Mucosa of descending colon (tissue), 3 donors: ENCODE data around the gene OR5B21. TPM values are rescaled to one million over a fixed set of nuclear protein-coding genes. Genes with fewer than 3 reads are reported as not detected.

Source experiments
- ATAC-seq: fragments of 200-7000 bp; cut with Tn5 transposase; one replicate; pipeline ENCODE4 v1.9.1; 2020; ENCODE audit warnings: mild to moderate bottlenecking, moderate library complexity
- DNase-seq, 3 donors: peaks; one replicate each; pipeline ENCODE4 v3.0.0-alpha.2; 2020
- H3K36me3 ChIP-seq: fragments of 200-600 bp; one replicate; pipeline ENCODE4 v1.8.0; 2021; ENCODE audit warnings: low read depth, mild to moderate bottlenecking
- H3K4me1 ChIP-seq: fragments of 200-600 bp; one replicate; pipeline ENCODE4 v1.8.0; 2021; ENCODE audit warnings: low read depth, mild to moderate bottlenecking
- H3K4me3 ChIP-seq: fragments of 200-600 bp; one replicate; pipeline ENCODE4 v1.8.0; 2021; ENCODE audit warnings: mild to moderate bottlenecking
- H3K9me3 ChIP-seq: fragments of 200-600 bp; one replicate; pipeline ENCODE4 v1.8.0; 2021; ENCODE audit warnings: mild to moderate bottlenecking
- intact Hi-C, 2 donors: fragments of 100-400 bp; cut with DNase I in 1 of 2; cut with micrococcal nuclease in 1 of 2; formaldehyde crosslinking; loops; one replicate each; pipeline versions ENCODE4 v1.11.0 to v1.11.1; 2022; cut with DNase I, micrococcal nuclease
- total RNA-seq, 3 donors: library from RNA; stranded (reverse); fragmentation: NEBNext Ultra II Directional in 2 of 3; extraction: Animal tissue kit (Norgen Biotek cat#: 25700) in 2 of 3; gene quantifications; one replicate each; pipeline versions ENCODE4 v1.2.1 to v1.2.4, GENCODE V29; 2021 to 2023
- TF ChIP-seq, protein P1 (sequence below): fragments of 200-600 bp; IDR thresholded peaks from one replicate; pipeline ENCODE4 v1.8.0; 2022; ENCODE audit warnings: antibody characterized with exemption, mild to moderate bottlenecking
- donor health status: DM: no; HTN: no; CAD: no; lungs with moderate emphysema.
- donor health status: DM: no; HTN: no; CAD: no.
- donor health status: DM: no; HTN: yes; CAD: no.

OR5B21 gene
- total RNA-seq, 3 donors from 2014 or later: not detected

DNA sequence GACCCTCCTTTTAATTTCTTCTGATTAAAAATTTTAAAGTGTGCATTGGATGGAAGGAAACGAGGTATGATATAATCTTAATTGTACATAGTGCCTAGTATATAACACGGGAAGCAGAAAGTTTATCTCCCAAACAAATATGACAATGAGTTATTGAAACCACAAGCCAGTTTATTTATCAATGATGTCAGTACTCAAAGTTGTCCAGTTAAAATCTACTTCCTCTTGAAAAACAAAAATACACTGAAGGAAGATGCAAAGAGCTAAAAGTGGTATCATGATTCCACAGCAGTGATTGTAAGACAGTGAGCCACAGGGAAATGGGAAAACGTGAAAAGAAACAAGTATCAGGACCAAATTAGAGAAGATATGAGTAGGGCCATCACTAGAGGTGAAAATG lies 18.8 kb upstream of the OR5B21 start:
- peaks cover 4% of the 10 kb centered on the region for H3K4me1 ChIP-seq
- DNase-seq (no peak), ATAC-seq (no peak)
- TF ChIP-seq, protein P1, sequence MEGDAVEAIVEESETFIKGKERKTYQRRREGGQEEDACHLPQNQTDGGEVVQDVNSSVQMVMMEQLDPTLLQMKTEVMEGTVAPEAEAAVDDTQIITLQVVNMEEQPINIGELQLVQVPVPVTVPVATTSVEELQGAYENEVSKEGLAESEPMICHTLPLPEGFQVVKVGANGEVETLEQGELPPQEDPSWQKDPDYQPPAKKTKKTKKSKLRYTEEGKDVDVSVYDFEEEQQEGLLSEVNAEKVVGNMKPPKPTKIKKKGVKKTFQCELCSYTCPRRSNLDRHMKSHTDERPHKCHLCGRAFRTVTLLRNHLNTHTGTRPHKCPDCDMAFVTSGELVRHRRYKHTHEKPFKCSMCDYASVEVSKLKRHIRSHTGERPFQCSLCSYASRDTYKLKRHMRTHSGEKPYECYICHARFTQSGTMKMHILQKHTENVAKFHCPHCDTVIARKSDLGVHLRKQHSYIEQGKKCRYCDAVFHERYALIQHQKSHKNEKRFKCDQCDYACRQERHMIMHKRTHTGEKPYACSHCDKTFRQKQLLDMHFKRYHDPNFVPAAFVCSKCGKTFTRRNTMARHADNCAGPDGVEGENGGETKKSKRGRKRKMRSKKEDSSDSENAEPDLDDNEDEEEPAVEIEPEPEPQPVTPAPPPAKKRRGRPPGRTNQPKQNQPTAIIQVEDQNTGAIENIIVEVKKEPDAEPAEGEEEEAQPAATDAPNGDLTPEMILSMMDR: no peak
- H3K4me3 ChIP-seq: no peak overlapping the region
- no peaks in the 10 kb centered on the region for H3K9me3 ChIP-seq
- H3K36me3 ChIP-seq: no peaks in the 10 kb centered on the region
- intact Hi-C loops: no loop called here

DNA sequence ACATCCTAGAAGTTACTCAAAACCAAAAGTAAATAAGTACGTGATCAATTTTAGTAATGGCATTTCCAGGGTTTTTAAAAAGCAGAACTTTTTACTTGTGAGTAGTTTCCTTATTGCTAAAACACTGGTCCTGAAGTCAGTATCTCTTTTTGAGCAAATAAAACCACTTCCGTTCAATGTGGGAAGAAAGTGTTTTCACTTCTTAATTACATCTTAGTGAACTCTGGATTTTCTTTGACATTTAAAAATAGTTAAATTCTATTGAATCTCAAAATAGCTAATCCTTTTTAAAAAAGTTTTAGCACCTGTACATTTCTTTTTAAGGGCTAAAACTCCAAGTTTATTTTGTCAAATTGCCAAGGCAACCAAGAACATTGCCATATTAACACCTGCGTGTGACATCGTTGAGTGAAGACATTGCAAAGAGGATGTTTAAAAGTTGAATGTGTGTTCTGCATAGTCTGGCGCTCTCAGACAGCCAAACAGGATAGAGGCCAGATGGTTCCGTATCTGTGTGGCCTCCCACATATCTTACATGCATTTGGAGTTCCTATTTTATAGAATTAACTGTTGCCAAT lies 17.2 kb upstream of the OR5B21 start:
- TF ChIP-seq, protein P1: no peak
- DNase-seq (peak in 1 of 3 donors; percentile 16), ATAC-seq (peak; percentile 76)
- Histone ChIP-seq H3K9me3 (no peaks in the 10 kb centered on the region), H3K36me3 (no peaks in the 10 kb centered on the region), H3K4me1 (peaks cover 4% of the 10 kb centered on the region), H3K4me3 (no peak overlapping the region)
- intact Hi-C loops: no loop called here

DNA sequence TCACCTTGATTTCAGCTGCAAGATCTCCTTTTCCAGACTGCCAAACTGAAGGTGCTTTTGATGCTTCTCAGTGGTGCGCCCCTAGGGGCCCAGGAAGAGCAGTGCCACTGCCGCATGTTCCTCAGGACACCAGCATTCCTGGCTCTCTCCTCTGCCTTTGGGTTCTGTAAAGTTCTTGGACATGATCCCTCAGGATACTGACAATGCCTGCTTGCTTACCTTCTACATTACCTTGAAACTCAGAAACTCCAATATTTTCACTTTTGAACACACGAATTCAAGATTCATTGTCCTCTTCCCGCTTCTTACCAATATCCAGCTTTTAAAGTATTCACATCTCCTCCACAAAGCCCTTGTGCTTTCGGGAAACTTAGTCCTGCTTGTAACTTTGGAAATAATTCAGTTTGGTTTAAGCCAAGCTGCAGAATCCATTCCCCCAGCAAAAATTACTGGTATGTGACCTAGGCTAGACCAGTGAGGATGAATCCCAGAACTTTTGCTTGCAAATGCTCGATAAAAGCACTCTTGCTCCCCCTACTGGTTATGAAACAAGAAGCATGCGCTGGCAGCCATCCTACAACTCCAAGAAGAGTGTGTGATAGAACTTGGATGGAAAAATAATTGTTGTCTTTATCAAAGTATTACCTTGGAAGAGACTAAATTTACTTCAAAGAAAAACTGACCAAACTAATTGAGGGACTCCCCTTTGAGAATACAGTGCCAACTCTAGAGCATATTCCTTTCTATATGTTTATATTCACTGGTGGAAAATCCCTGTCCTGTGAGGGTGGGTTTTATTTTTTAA lies 16.5 kb upstream of the OR5B21 start:
- intact Hi-C loops: no loop called here
- TF ChIP-seq, protein P1: peak; percentile 63
- no peak overlapping the region for H3K4me3 ChIP-seq
- no peaks in the 10 kb centered on the region for H3K36me3 ChIP-seq
- ATAC-seq (peak; percentile 93), DNase-seq (peak in 2 of 3 donors; percentile 55 to 71)
- peaks cover 4% of the 10 kb centered on the region for H3K4me1 ChIP-seq
- H3K9me3 ChIP-seq: no peaks in the 10 kb centered on the region

DNA sequence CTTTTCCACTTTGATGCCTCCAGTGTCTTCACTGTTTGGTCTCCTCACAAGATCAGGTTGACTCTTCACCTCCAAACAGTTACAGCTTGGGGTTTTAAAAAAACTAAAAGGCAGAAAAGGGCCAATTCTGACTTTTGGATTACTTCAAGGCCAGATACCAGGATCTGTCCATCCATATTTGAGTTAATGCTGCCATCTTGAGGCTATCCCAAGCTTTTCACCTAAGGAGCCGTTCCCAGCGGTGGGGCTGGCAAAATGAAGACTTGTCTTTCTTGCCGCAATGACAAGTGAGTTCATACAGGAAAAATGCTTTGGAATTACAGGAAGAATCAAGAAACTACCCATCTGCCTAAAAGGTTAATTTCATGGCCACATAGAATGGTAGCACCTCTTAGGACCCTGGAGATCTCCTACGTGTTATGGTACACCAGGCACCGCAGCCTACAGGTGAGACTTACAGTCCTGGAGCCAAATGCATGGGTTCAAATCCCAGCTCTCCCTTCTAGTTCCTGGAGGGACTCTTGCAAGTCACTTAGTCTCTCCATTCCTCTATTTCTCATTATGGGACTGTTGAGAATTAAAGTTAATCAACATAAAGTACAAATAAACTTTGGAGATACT lies 6.0 kb upstream of the OR5B21 start:
- DNase-seq (peak in 2 of 3 donors; percentile 36 to 46), ATAC-seq (peak; percentile 79)
- H3K36me3 ChIP-seq: no peaks in the 10 kb centered on the region
- intact Hi-C loops: loop anchor here in 1 of 2 donors (10.0 kb wide), 1 partner anchor 1049 kb away; the partner anchor contains the start of gene RTN4RL2
- no peak overlapping the region for H3K4me3 ChIP-seq
- no peaks in the 10 kb centered on the region for H3K4me1 ChIP-seq
- no peaks in the 10 kb centered on the region for H3K9me3 ChIP-seq
- TF ChIP-seq, protein P1: peak; percentile 11

DNA sequence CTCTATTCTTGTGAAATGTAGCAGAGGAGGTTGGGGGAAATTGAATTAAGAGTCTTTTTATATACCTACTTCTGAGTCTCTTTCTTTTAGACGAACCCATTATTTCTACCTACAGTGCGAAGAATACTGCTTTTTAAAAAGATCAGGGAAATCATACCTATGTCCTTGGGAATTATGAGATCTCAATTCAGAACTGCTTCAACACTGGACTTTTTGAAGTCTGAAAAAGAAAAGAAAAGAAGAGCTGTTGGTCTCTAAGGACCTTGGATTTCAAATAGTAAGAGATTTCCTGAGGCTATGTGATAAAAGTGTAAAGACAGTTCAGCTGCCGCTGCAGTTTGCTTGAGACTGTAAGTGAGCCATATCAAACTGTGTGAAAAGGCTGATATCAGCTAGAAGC lies 3.7 kb upstream of the OR5B21 start:
- intact Hi-C loops: loop anchor here in 1 of 2 donors (10.0 kb wide), 1 partner anchor 1047 kb away; the partner anchor contains the start of gene RTN4RL2
- Histone ChIP-seq H3K9me3 (no peaks in the 10 kb centered on the region), H3K4me1 (no peaks in the 10 kb centered on the region), H3K36me3 (no peaks in the 10 kb centered on the region), H3K4me3 (no peak overlapping the region)
- no peak for ATAC-seq
- no peak for DNase-seq
- TF ChIP-seq, protein P1: no peak
